Mucosa of stomach (tissue), 1 donor: ENCODE measurements around the gene IL21R.

Experiments
- H3K27me3 ChIP-seq: one replicate; pipeline ENCODE4 v1.7.0; 2013; ENCODE audit warnings: mild to moderate bottlenecking, low read length; ENCODE audit not compliant: control insufficient read depth, insufficient read depth
- H3K36me3 ChIP-seq: one replicate; pipeline ENCODE4 v1.7.0; 2013; ENCODE audit warnings: low read length; ENCODE audit not compliant: control insufficient read depth, insufficient read depth
- H3K4me1 ChIP-seq: one replicate; pipeline ENCODE4 v1.7.0; 2013; ENCODE audit warnings: mild to moderate bottlenecking, low read length; ENCODE audit not compliant: control insufficient read depth, insufficient read depth
- H3K4me3 ChIP-seq: one replicate; pipeline ENCODE4 v1.7.0; 2013; ENCODE audit warnings: low read length
- H3K9ac ChIP-seq: one replicate; pipeline ENCODE4 v1.7.0; 2013; ENCODE audit warnings: mild to moderate bottlenecking, low read length, moderate library complexity
- H3K9me3 ChIP-seq: one replicate; pipeline ENCODE4 v1.7.0; 2013; ENCODE audit warnings: mild to moderate bottlenecking, low read length, moderate library complexity; ENCODE audit not compliant: control insufficient read depth
- donor health status: Pancreatic carcinoma.

IL21R gene

DNA sequence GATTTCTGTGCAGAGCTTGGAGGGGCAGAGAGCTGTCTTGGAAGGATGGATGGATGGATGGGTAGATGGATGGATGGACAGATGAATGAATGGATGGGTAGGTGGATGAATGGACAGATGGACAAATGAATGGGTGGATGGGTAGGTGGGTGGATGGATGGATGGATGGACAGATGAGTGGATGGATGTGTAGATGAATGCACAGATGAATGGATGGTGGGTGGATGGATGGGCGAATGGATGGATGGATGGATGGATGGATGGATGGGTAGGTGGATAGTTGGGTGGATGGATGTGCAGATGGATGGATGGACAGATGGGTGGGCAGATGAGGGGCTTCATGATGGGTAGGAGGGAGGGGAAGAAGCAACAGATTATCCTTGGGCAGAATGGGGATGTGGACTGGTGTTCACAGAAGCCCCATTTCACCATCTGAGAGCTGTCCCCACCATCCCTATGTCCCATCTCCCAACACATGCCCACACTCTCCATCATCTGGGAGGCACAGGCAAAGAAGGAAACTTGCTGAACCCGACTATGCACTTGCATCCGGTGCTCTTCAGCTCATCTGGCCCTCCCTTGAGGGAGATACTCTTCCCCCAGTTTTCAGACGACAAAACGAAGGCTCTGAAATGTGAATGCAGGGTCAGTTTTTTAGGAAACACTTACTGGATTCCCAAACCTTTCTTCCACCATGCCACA is 57.2 kb downstream of the IL21R start:
- no peak overlapping the region for H3K9ac ChIP-seq
- H3K4me3 ChIP-seq: no peak overlapping the region
- H3K4me1 ChIP-seq: no peaks in the 10 kb centered on the region
- H3K27me3 ChIP-seq: no peaks in the 10 kb centered on the region
- no peaks in the 10 kb centered on the region for H3K9me3 ChIP-seq
- no peaks in the 10 kb centered on the region for H3K36me3 ChIP-seq

DNA sequence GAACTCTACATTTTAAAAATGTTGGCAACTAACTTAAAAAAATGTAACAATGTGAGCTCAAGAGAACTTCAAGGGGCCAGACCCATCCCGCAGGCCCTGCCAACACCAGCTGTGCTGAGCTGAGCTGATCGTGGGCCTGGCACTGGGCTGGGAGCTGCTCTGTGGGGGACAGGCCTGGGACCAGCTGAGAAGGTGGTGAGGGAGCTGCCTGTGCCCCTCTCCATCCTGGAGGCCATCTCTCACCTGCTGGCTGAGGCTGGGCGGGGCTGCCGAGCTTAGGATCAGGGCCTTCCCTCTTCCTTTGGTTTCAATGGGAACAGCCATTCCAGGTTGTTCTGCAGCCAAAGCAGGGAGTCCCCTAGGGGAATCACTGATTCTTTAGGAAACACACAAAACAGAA is 58.2 kb downstream of the IL21R start:
- no peaks in the 10 kb centered on the region for H3K27me3 ChIP-seq
- no peak overlapping the region for H3K4me3 ChIP-seq
- H3K9me3 ChIP-seq: no peaks in the 10 kb centered on the region
- no peaks in the 10 kb centered on the region for H3K4me1 ChIP-seq
- H3K36me3 ChIP-seq: peaks cover 8% of the 10 kb centered on the region
- H3K9ac ChIP-seq: no peak overlapping the region

DNA sequence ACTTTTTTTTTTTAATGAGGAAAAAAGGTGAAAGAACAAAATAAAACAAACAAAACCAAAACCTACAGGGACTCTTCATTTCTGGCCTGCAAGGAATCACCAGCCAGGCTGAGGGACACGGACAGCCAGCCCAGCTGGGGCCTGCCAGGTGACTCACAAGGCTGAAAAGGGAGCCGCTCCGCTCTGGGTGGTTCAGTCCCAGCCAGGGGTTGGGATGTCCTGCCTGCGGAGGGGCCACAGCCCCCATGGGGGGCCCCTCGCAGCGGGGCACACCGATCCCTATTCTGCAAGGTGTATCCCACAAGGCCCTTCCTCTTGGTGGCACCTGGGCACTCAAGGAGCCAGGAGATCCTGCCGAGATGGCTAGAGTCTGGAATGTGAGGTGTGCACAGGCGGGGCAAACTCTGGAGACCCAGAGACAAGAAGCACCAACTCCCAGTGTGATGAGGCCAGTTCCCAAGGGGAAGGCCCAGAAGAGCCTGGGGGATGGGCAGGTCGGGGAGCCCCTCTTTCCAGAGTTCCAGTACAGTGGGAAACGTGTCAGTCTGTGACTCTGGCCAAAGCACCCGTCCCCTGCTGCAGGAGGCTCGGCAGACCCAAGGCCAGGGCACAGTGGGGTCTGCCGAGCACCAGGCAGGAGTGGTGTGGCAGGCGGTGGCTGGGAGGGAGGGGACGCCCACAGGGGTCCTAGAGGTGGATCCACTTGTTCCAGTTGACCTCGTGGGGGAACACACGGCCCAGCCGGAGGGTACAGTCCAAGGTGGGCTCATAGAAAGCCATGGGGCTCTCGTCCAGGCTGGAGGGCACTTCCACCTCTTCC is 58.9 kb downstream of the IL21R start:
- Histone ChIP-seq H3K4me1 (no peaks in the 10 kb centered on the region), H3K4me3 (no peak overlapping the region), H3K9me3 (no peaks in the 10 kb centered on the region), H3K36me3 (peaks cover 11% of the 10 kb centered on the region), H3K9ac (no peak overlapping the region), H3K27me3 (no peaks in the 10 kb centered on the region)

DNA sequence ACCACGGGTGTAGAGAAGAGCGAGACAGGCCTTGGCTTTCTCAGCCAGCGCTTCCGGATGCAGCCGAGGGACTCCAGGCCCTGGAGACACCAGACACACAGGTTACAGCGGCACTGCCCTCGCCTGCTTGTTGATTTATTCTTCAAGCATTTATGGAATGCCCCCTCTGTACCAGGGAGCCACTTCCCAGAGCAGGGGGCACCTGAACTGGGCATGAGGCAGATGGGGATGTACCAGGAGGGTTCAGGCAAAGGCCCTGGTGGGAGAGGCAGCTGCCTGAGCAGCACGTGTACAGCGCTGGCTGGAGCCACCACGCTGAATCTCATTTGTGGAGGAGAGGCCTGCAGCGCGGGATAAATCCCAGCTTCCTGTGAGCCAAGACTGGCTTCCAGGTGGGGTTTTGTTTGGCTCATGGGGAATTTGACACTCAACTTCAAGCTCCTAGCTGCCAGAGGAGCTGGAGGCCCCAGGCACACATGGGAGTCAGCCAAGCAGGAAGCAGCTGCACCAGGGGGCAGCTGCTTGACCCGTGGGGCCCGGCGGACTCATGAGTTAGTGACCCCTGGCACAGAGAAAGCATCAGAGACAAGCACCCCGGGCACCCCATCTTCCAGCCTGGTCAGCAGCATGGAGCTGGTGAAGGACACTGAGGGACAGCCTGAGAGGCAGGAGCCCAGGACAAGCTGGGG is 59.7 kb downstream of the IL21R start:
- peaks cover 12% of the 10 kb centered on the region for H3K36me3 ChIP-seq
- H3K4me3 ChIP-seq: no peak overlapping the region
- H3K4me1 ChIP-seq: no peaks in the 10 kb centered on the region
- no peak overlapping the region for H3K9ac ChIP-seq
- H3K9me3 ChIP-seq: no peaks in the 10 kb centered on the region
- H3K27me3 ChIP-seq: no peaks in the 10 kb centered on the region

DNA sequence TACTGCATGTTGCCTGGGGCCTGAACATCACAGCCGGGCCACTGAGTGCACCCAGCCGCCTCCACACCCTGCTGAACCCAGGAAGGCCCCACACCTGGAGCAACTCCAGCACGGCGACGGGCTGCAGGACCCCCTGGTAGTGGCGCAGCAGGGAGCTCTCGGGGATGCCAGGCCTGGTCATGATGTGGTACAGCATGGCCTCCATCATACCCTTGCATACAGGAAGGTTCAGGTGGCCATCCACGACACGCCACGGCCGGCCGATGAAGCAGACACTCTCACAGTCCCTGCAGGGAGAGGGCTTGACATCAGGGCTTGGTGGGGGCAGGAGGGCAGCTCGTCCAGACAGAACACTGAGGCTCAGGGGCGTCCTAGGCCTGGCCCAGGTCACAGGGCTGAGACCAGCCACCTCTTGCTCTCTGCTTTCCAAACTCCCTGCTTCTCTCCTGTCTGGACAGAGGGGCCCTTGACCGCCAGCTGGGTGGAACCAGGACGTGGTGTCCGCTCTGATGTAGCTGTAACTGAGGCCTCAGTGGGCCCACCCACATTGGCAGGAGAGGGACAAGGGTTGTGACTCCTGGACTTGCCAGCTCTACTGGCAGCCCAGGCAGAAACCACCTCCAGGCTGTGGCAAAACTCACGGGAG is 60.3 kb downstream of the IL21R start:
- peaks cover 12% of the 10 kb centered on the region for H3K36me3 ChIP-seq

DNA sequence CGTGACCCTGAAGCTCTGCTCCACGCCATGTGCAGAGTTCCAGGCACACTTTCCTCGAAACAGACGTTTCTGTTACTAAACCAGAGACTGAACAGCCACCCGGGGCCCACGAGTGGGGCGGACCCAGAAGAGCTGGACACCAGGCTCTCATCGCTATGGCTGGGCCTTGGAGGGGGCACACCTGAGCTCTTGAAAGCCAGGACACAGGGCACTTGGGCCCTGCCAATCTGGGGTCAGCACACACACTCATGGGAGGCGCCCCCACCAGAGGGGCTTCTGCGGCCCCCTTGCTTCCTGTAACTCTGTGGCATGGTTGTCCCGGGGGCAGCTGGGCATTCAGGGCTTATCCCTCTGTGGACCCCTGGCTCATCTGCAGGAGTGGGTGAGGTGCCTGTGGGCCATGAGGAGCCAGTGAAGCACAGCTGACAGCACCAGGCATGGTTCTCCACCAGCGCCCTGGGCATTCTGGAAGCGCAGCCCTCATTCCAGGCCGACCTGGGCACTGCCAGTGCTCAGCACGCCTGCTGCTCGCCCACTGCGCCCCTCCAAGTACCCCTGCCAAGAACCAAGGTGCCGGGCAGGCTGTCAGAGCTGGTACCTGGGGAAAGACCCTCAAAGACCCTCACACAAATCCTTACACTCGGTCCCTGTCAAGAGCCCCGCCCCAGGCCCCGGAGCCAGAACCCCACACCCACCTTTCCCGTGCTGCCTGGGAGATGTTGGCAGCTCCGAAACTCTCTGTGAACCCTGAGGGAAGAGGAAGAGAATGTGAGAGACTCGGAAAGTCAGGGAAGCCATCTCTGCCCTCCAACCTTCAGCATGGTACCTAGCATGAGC is 61.1 kb downstream of the IL21R start:
- H3K36me3 ChIP-seq: peaks cover 12% of the 10 kb centered on the region
- no peaks in the 10 kb centered on the region for H3K4me1 ChIP-seq
- H3K9ac ChIP-seq: no peak overlapping the region
- no peaks in the 10 kb centered on the region for H3K27me3 ChIP-seq
- no peak overlapping the region for H3K4me3 ChIP-seq
- no peaks in the 10 kb centered on the region for H3K9me3 ChIP-seq

More for the DNA sequence above, 60.3 kb downstream of the IL21R start:
- Histone ChIP-seq H3K9ac (no peak overlapping the region), H3K27me3 (no peaks in the 10 kb centered on the region), H3K4me1 (no peaks in the 10 kb centered on the region), H3K9me3 (no peaks in the 10 kb centered on the region), H3K4me3 (no peak overlapping the region)

DNA sequence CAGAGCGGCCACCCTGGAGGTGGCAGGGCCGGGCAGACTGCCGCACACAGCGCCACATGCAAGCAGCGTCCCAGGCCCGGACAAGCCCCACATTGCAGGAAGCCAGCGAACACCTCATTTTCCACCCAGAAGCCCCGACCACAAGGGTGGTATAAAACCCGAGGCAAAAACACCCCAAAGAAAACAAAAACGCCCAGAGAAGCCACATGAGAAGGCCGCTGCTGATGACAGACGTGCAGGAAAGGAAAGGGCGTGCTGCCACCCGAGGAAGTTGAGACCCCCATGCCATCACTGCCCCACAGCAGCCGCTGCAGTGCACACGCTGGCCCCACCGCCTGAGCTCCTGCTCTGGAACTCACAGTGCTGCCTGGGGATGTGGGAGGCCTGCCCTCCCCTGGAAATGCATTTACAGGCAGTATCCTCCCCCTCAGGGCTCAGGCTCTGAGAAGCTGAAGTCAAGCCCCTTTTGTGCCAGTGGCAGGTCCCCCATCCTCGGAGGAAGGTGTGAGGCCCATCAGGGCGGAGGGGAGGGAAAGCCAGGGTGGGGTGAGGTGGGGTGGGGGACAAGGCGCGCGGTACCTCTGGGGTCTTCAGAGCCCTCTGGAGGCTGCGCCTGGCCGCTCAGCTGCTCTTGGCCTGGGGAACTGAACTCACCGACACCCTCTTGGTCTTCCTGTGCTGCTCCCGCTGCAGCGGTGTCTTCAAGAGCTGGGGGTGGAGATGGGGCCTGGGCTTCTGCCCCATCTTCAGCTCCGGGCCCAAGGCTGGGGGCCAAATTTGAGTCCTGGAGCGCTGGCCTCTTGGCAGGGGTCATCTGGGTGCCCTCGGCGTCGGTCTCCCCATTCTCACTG is 62.0 kb downstream of the IL21R start:
- Histone ChIP-seq H3K9me3 (no peaks in the 10 kb centered on the region), H3K4me1 (no peaks in the 10 kb centered on the region), H3K36me3 (peaks cover 15% of the 10 kb centered on the region), H3K9ac (no peak overlapping the region), H3K27me3 (no peaks in the 10 kb centered on the region), H3K4me3 (no peak overlapping the region)

DNA sequence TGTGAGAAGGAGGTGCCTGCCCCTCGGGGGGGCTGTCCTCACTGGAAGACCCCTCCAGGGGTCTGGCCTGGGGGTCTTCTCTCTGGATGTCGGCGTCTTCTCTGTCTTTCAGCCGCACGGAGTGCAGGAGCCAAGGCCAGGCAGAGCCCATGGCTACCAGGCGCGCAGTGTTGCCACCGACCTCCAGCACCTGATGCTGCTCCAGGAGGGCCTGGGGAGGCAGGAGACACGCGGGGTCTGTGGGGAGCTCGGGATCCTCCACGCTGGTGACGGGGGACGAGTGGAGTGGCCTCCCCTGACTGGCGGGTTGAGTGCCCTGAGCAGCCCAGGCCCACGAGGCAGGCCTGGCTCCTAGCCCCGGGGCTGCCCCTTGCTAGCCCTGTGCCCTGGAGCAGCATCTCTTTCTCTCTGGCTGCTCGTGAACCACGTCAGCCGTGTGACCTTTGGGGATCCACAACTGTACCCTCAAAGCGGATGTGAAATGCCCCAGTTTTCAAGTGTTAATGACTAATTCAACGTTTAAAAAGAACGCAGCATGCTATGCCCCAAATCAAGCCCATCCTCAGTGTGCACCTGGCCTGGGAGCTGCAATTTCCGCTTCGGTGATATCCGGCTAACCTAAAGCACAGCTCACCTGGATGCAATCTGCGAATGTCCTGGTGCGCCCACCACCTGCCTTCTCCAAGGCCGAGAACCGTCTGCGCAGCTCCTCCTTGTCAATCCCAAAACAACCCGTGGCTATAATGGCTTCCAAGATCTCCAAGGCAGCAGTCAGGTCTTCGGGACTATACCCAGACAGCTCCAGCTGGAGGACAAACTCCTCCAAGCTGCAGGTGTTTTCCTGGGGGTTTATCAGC is 62.9 kb downstream of the IL21R start:
- Histone ChIP-seq H3K9ac (no peak overlapping the region), H3K9me3 (no peaks in the 10 kb centered on the region), H3K27me3 (no peaks in the 10 kb centered on the region), H3K4me1 (no peaks in the 10 kb centered on the region), H3K36me3 (peaks cover 24% of the 10 kb centered on the region), H3K4me3 (no peak overlapping the region)

DNA sequence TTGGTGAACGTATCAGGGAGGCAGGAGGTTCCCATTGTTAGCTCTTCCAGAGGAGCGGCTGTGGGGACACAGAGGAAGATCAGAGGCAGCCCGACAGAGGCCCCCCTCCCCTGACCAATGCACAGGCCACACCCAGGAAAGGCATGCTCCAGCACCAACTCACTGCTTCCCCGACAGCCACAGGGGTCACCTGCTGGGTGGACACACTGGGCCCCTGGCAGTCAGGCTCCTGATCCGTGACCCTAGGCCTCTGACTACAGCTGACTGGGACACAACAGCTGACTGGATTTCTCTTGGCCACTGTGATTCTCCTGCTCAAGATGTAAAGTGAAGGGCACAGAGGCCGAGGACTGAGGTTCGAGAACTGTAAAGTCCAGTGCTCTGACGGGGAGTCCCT is 63.5 kb downstream of the IL21R start:
- Histone ChIP-seq H3K4me1 (no peaks in the 10 kb centered on the region), H3K4me3 (no peak overlapping the region), H3K9me3 (no peaks in the 10 kb centered on the region), H3K9ac (no peak overlapping the region), H3K36me3 (peaks cover 26% of the 10 kb centered on the region), H3K27me3 (no peaks in the 10 kb centered on the region)

DNA sequence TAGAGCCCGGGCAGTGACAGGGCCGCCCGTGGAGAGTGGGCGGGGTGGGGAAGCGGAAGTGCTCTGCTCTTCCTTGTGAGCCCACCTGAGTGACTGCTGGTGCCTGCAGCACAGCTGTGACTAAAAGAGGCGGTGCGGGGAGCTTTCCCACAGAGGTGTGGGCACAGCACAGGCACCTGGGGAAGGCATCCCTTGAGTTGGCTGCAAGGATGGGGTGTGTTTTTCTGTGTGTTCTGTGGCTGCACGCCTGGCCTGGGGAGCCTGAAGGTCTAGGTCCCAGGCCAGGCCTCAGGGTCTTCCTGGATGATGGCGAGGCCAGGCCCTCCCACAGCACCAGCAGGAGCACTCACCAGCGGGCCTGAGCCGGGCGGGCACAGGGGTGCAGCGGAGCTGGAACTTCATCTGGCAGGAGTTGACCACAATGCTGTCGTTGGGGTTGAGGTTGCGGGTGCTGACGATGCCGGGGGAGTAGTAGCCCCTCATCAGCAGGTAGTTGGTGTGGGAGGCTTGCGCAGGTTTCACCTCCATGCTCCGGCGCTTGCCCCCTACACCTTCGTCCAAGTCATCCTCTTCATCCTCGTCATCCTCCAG is 67.1 kb downstream of the IL21R start:
- Histone ChIP-seq H3K4me1 (no peaks in the 10 kb centered on the region), H3K4me3 (no peak overlapping the region), H3K36me3 (peaks cover 36% of the 10 kb centered on the region), H3K9me3 (no peaks in the 10 kb centered on the region), H3K27me3 (no peaks in the 10 kb centered on the region), H3K9ac (no peak overlapping the region)
